Muscle of back (tissue), 13 donors: ENCODE results near the gene CARD9. TPM values are rescaled to one million over a fixed set of nuclear protein-coding genes. Genes with fewer than 3 reads are reported as not detected.
A peak's percentile ranks its signal among the peaks of the same experiment; 100 is the strongest.
"Not testable (repeated sequence)": the region's sequence is repeated elsewhere in the genome, so short reads cannot be mapped to it uniquely, and the experiment has no call there.

Source experiments
- DNase-seq, 3 donors: peaks; one replicate each; pipeline versions ENCODE4 v3.0.0 to v3.0.0-alpha.2; 2013
- long read RNA-seq, 9 donors: transcript quantifications; one replicate each; lab custom pipeline, GENCODE V29; 2026
- polyA plus RNA-seq, 10 donors: library from polyadenylated mRNA; unstranded; fragments of 120-200 nt; gene quantifications; one replicate each; pipeline ENCODE4 v1.2.1, GENCODE V29; 2013; ENCODE audit not compliant: insufficient read length in 10 of 10

Gene CARD9
- 1 to 10 TPM in 8 of 10 donors, under 1 TPM in 2; 0.52 to 2.0 (median 1.3) TPM for polyA plus RNA-seq
- long read RNA-seq, donor 1, partial matches to known transcripts, result 0 of 1 reads
- long read RNA-seq, donor 1, other reads (novel, unspliced or antisense), result 0 of 1 reads
- long read RNA-seq, donor 2, result 0 reads
- long read RNA-seq, donor 3, result 0 reads
- long read RNA-seq, donor 4, result 0 reads
- long read RNA-seq, donor 5, result 0 reads
- long read RNA-seq, donor 6, result 0 reads
- long read RNA-seq, donor 7, result 0 reads
- long read RNA-seq, donor 8, result 0 reads
- long read RNA-seq, donor 9, result 0 reads

DNA sequence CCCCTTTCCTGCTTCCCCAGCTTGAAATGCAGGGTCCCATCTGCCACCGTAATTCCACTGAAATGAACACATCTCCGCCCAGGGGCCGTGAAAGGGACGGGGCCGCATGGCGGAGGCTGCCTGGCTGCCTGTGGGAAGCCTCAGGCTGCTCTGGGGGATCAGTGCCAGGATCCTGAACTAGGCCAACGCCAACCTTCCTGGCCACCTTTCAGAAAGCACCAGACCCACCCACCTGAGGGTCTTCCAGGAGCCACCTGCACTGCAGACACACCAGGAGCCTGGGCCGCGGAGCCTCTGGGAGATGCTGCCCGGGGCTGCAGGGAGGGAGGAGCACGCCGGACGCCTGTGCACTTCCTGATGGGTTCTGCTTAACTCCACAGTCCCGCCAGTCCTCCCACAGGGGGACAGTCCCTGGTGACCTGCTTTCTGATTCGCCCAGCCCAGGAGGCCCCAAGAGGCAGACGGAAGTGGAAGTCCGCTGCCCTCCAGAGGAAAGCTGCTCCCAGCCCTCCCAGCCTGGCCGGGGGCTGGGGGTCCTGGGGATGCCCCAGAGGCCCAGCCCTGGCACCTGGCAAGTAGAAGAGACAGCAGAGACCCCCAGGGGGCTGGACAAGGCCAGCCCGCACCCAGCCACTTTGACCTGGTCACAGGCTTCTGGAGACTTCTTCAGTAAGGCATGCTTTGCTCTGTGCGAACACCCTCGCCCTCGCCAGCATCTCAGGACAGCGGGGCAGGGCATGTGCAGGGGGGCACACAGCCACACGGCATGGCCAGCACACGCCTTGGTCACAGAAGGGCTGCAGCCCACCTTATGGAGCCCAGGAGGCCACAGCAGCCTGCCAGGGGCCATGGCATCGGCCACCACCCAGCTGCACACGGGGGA is at the start of gene CARD9:
Gene CARD9 (minus strand): TSS at position 370 of the 883 bp plus-strand sequence. CDS start 1,591 bp downstream, outside the sequence.
- peak in 1 of 3 donors; percentile 37 for DNase-seq

- no peak for DNase-seq
Observed at GRCh38 chr9:136422876-136423275, 49.4 kb upstream of the CARD9 start.

DNA sequence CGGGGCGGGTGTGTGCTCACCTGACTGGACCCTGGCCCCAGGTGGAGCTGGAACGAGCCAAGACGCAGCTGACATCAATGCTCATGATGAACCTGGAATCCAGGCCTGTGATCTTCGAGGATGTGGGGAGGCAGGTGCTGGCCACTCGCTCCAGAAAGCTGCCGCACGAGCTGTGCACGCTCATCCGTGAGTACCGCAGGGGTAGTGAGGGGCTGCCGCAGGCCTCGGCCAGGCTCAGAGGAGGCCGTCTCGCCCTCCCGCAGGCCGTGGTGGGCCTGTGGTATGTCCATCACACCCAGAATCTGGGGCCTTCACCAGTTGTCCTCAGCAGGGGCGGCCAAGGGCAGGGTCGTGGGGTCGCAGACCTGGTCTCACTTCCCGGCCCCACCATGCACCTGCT is 48.3 kb upstream of the CARD9 start:
- no peak for DNase-seq

DNA sequence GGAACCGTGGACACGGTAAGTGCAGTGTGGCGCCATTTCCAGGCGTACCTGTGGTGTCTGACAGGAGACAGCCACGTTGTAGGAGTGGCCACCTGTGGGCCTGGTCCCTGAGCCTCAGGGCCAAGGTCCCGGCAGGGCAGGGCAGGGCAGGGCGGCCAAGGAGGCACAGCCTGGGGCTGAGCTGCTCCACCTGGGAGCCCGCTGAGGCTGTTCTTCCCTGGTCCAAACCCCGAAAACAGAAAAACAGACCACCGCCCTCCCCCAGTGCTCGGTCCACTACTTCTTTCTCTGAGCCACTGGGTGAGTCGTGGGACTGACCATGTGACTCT is 45.6 kb upstream of the CARD9 start:
- DNase-seq, result no peak

DNA sequence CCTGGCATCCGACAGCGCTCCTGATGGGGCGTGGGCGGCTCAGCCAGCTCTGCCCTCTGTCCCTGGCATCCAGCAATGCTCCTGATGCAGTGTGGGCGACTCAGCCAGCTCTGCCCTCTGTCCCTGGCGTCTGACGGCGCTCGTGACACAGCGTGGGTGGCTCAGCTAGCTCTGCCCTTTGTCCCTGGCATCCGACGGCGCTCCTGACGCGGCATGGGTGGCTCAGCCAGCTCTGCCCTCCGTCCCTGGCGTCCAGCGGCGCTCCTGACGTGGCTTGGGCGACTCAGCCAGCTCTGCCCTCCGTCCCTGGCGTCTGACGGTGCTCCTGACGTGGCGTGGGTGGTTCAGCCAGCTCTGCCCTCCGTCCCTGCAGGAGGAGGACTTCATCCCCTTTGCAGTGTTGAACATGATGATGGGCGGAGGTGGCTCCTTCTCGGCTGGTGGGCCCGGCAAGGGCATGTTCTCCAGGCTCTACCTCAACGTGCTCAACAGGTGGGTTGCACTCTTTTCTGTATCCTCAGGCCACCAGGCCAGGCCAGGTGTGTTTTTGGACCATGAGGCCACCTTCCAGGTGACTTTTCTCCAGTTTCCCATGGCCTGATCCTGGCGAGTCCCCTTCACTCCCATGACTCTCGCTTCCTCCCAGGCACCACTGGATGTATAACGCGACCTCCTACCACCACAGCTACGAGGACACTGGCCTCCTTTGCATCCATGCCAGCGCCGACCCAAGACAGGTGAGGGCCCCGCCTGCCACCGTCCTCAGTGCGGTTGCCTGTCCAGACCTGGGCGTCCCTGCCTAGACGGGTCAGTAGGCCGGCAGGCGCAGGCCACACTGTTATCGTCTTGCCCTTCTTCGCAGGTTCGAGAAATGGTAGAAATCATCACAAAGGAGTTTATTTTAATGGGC is 45.0 kb upstream of the CARD9 start:
- no peak for DNase-seq

GRCh38 chr9:136416914-136417313 is 43.4 kb upstream of the CARD9 start:
- no peak for DNase-seq

GRCh38 chr9:136416427-136416826 is 43.0 kb upstream of the CARD9 start:
- no peak for DNase-seq

DNA sequence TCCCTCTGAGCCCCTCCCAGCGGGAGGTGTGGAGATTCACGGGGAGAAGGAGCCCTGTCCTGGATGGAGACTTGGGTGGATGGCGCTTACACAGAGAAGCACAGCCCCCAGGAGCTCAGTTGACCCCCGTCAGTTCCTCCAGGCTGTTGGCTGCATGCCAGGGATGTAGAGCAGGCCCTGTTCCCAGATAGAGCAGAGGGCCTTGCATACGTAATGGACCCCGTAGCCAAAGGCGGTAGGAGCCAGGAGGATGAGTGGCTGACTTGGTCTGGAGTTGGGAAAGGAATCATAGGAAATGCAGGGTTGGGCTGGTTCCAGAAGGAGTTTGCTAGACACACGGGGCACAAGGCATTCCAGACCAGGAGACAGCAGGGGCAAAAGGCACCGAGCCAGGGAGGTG is 39.5 kb upstream of the CARD9 start:
- no peak for DNase-seq

GRCh38 chr9:136411378-136411777 is 37.9 kb upstream of the CARD9 start:
- DNase-seq, result no peak

DNA sequence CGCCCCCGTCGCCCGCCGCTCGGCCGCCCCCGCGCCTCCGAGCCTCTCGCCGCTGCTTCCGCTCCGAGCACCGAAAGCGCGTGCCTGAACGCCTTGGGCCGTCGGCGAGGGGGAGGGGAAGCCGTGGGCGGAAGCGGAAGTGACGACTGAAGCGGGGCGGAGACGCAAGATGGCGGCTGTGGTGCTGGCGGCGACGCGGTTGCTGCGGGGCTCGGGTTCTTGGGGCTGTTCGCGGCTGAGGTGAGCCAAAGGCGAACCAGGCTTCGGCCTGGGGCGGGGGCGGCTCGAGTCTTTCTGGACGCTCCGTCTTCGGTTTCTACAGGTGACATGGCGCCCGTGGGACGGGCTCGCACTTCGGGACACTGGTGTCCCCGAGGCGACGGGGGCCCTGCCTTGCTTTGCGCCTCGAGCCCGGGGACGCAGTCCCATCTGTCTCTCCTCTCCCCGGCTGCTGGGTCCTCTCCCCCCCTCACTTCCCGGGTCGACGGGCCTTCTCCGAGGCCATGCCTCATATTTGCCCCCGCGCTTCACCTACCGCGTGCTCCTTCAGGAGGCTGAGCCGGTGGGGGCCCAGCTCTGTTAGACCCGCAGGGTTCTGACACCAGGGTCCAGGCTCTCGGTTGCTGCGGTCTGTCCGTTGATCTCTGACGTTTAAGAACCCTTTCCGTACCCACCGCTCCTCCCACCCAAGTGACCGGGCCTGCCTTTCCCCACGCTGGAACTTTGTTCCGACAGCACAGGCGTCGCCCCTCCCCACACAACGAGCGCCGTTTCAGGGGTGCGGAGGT is 37.2 kb upstream of the CARD9 start, which contains the start of the genes ENTR1 and PMPCA:
Gene ENTR1 (minus strand): TSS at position 115 of the 788 bp plus-strand sequence. CDS start 217 bp downstream, outside the sequence.
Gene PMPCA (plus strand): TSS at position 159 of the 788 bp plus-strand sequence. CDS start 11 bp downstream, at position 170.
- DNase-seq, result peak; percentile 88 to 96 (median 94)

DNA sequence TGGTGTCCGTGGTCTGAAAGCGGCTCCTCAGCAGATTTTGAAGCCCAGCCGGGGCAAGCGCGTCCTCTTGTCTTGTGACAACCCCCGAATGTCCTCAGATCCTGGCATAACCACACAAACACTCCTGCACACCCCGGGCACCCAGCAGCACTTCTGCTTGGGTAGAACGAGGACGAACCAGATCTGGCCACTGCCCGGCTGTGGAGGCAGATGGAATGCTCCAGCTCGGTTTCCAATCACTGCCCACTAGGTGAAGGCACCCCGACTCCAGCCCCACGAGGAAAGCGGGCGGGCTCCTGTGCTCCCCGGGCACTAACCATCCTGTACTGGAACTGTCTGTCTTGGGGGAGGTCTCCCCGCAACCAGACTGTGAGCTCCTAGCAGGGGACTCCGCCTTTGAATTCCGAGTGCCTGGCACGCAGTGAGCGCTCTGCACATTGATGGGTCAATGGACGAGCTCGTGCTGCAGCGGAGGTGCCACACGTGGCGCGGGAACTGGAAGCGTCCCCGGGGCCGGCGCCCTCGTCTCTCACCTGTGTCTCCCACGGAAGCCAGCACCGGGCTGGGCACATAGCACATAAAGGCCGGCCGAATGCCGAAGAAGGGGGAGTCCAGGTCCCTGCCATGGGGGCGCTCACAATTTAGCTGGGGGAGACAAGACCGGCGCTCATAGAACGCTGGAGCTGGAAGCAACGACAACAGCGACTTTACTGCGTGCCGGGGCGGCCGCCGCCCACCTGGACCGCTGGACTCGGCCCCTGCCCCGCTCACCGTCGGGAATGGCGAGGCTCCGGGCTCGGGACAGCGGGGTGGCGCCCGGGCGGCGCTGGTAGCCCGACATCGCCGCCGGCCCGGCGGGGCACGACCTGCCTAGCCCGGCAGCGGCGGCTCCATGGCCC is 36.3 kb upstream of the CARD9 start:
- peak in 1 of 3 donors; percentile 53 for DNase-seq

GRCh38 chr9:136407911-136408310 is 34.4 kb upstream of the CARD9 start:
- no peak for DNase-seq

- DNase-seq, result not testable (repeated sequence)
Observed at GRCh38 chr9:136407061-136407460, 33.6 kb upstream of the CARD9 start.

- not testable (repeated sequence) for DNase-seq
Observed at GRCh38 chr9:136405904-136406303, 32.4 kb upstream of the CARD9 start.

- DNase-seq, result no peak
Observed at GRCh38 chr9:136405481-136405880, 32.0 kb upstream of the CARD9 start.

DNA sequence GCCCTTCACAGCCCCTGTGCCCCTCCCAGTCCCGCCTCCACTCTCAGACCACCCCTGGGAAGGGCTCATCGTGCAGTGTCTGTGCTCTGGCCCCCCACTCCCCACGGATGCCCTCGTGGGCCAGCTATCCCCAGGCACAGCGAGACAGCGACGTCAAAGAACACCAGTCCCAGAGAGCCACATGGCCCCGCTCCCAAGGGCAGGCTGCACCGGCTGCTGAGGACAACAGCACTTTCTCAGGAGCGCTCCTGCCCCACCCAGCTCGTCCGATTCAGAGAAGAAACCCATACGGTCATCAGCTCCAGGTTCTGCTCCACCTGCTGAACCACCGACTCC is 31.3 kb upstream of the CARD9 start:
- DNase-seq, result no peak

DNA sequence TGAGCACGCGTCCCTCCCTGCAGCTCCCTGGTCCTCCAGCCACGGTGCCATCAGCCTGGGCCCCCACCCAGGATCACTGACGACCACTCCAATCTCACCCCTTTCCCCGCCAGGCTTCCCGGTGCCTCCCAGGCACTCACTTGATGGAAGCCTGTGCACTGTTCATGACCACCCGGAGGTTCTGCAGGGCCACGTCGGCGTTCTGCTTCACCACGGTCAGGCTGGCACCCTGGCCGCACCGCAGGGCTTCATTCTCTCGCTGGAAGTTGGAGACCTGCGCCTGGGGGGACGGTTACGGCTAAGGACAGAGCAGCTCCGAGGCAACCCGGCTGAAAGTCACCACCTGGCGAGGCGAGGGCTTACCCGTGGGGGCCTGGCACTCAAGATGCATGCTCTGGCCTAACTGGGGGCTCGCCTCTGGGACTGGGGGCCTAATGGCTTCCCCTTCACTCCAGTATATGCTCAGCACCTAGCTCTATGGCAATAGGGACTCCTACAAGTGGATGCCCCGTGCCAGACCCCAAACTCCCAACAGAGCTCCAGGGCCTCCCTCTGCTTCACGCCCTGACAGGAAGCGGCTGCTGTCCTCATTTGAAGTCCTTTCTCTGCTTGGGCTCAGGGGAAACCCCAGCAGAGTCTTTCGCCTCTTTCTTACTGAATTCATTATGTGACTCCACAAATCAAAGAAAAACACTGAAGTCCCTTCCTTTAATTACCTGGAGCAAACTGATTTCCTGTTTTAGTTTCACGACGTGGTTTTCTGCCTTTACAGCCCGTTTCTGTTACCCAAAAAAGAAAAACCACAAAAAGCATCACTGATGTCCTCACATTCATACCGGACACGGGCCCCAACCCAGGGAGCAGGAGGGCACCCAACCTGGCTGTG is 30.7 kb upstream of the CARD9 start:
- DNase-seq, result no peak

- DNase-seq, result no peak
Observed at GRCh38 chr9:136403538-136403914, 30.1 kb upstream of the CARD9 start.

DNA sequence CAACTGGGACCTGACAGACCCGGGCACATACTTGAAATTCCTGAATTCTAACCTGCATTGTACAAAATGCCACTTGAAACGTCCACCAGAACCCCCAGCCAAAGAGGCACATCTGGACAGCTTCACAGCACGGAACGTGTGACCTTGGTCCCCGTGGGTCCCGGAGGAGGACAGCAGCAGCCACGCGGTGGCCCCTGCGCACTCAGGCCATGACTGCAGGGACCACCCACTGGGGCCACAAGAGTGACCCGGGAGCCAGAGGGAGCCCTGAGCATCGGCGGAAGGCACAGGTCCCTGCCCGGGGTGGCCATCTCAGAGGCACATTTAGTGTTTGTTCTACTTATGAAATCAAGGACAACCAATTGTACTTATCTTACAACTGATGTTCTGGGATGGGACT is 28.6 kb upstream of the CARD9 start:
- DNase-seq, result no peak
